HL-60 (cell line): Measurements from ENCODE around the gene ZC3H12D.
A peak's percentile ranks its signal among the peaks of the same experiment; 100 is the strongest.

Experiments used
- DNase-seq, 2 experiments: peaks; one replicate each; pipeline ENCODE4 v3.0.0-alpha.2; 2010 to 2020; ENCODE audit warnings: low read depth in 1 of 2, low spot score in 1 of 2
- H3K27ac ChIP-seq: fragments of 250-450 bp; sonication (Bioruptor Pico); replicated peaks from 2 replicates; pipeline ENCODE4 v1.5.1; 2020; ENCODE audit warnings: mild to moderate bottlenecking, moderate library complexity
- H3K27me3 ChIP-seq: fragments of 250-450 bp; sonication (Bioruptor Pico); 2 replicates; pipeline ENCODE4 v1.5.1; 2021; ENCODE audit warnings: mild to moderate bottlenecking, moderate library complexity; ENCODE audit not compliant: insufficient read depth, poor library complexity, severe bottlenecking
- H3K4me3 ChIP-seq: replicated peaks from 2 replicates; pipeline ENCODE4 v1.5.1; 2011; ENCODE audit warnings: mild to moderate bottlenecking, control low read depth, low read length; ENCODE audit not compliant: insufficient read depth
- CTCF ChIP-seq: IDR thresholded peaks from one replicate; pipeline ENCODE4 v1.5.1; 2011; ENCODE audit warnings: low read length, control low read depth, inconsistent platforms; ENCODE audit not compliant: insufficient read depth
- GABPA ChIP-seq: IDR thresholded peaks from 2 replicates; pipeline ENCODE4 v1.6.1; 2012; ENCODE audit warnings: low read depth
- POLR2AphosphoS5 ChIP-seq: IDR thresholded peaks from 2 replicates; pipeline ENCODE4 v1.6.1; 2012; ENCODE audit warnings: low read depth
- REST ChIP-seq: IDR thresholded peaks from 2 replicates; pipeline ENCODE4 v1.6.1; 2012; ENCODE audit warnings: low read depth; ENCODE audit not compliant: insufficient replicate concordance
- SPI1 ChIP-seq: IDR thresholded peaks from 2 replicates; pipeline ENCODE4 v1.6.1; 2012; ENCODE audit warnings: low read depth, mild to moderate bottlenecking, borderline replicate concordance

The ZC3H12D gene

GRCh38 chr6:149477544-149477943 lies 7.3 kb downstream of the ZC3H12D start:
- Histone ChIP-seq H3K27me3 (no peaks in the 10 kb centered on the region), H3K27ac (no peak overlapping the region), H3K4me3 (no peak overlapping the region)
- no peak for DNase-seq
- TF ChIP-seq SPI1 (no peak), REST (no peak), POLR2AphosphoS5 (no peak), GABPA (no peak), CTCF (no peak)

GRCh38 chr6:149476789-149477455 lies 7.9 kb downstream of the ZC3H12D start:
- Histone ChIP-seq H3K27ac (no peak overlapping the region), H3K27me3 (no peaks in the 10 kb centered on the region), H3K4me3 (no peak overlapping the region)
- DNase-seq, result no peak
- TF ChIP-seq POLR2AphosphoS5 (no peak), SPI1 (no peak), GABPA (no peak), CTCF (no peak), REST (no peak)

GRCh38 chr6:149474108-149474935 lies 10.5 kb downstream of the ZC3H12D start:
- H3K27me3 ChIP-seq, result no peaks in the 10 kb centered on the region
- no peak overlapping the region for H3K4me3 ChIP-seq
- no peak for TF ChIP-seq CTCF
- TF ChIP-seq GABPA, result no peak
- TF ChIP-seq REST, result peak; percentile 80
- no peak for TF ChIP-seq POLR2AphosphoS5
- no peak for TF ChIP-seq SPI1
- H3K27ac ChIP-seq, result no peak overlapping the region
- no peak for DNase-seq
